NCI-H2196 (cell line): Measurements from ENCODE around the gene PPIF.

ENCODE experiments used
- DNase-seq: peaks from one replicate; lab custom pipeline; 2025; ENCODE audit not compliant: unreplicated experiment; lab: John Stamatoyannopoulos, UW

Gene PPIF

DNA sequence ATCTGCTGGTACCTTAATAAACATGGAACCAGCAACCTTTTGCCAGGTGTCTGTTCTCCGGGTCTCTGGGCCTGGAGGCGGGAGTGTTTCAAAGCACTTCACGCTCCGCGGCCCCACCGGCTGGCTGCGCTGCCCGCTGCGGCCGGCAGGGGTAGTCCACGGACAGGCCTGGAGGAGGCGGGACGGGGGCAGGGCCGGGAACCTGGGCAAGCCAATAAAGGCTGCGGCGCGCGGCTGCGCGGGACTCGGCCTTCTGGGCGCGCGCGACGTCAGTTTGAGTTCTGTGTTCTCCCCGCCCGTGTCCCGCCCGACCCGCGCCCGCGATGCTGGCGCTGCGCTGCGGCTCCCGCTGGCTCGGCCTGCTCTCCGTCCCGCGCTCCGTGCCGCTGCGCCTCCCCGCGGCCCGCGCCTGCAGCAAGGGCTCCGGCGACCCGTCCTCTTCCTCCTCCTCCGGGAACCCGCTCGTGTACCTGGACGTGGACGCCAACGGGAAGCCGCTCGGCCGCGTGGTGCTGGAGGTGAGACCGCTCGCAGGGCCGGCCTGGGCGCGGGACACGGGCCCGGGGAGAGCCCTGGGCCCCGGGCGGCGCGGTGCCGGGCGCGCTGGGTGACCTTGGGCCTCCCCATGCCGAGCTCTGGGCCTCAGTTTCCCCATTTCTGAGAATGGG is at the start of gene PPIF:
Gene PPIF (plus strand): TSS at position 244 of the 668 bp plus-strand sequence. CDS start 80 bp downstream, at position 324.
- DNase-seq: peak; percentile 85

DNA sequence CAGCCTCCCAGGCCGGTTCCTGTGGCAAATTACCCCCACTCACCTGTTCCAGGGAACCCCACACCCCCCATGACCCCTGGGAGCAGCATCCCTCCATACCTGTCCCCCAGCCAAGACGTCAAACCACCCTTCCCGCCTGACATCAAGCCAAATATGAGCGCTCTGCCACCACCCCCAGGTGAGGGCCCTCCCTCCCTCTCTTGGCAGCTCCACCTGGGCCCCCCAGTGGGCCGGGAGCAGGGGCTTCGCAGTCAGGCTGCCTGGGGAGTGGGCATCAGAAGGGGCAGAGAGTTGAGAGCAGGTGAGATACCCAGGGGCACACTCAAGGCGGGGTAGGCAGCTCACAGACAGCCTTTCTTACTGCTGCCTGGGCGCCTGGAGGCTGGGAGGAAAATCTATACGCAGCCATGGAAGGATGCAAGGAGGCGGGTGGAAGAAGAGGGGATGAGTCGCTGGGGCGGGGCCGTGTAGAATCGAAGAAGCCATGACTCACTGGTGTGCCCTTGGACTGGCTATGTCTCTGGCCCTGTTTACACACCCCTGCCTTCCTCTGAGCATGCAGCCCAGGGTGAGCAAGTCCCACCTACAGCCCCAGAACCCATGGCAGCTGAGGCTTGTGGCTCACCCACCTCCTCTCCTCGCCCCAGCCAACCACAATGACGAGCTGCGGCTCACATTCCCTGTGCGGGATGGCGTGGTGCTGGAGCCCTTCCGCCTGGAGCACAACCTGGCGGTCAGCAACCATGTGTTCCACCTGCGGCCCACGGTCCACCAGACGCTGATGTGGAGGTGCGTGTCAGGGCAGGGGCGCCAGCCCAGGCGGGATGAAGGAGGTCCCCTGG is 48.6 kb upstream of the PPIF start:
- peak; percentile 6 for DNase-seq

DNA sequence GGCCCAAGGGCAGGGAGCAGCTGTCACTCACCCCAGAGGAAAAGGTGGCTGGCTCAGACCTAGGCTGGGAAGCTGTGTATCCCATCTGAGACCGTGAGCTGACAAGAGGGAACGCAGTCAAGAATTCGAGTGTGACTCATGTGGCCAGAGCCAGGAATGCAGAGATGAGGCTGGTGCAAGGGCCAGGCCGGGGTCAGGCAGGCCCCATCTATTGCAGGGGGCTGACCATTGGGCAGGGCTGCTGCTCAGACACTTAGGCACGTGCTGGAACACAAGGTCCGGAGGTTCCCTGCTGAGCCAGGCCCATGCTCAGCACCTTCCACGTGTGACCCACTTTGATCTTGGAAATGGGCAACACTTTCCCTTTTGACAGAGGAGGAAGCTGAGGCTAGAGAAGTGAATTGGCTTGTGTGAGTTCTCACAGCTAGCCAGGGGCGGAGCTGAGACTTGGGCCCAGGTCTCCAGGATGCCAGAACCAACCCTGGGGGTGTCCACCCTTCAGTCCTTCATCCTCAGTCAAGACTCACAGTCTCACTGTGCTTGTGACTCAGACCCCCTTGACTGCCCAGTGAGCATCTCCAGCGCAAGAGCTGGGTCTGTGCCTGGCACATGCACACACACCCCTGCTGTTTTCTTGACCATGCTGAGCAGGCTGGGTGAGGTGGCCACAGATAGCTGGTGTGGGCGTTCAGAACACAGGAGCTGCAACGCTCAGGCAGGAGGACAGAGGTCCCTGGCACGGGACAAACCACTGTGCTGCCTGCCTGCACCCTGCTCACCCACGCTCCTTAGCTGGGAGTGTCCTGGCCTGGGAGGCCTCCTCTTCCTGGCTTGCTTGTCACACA is 47.6 kb upstream of the PPIF start:
- DNase-seq: no peak

DNA sequence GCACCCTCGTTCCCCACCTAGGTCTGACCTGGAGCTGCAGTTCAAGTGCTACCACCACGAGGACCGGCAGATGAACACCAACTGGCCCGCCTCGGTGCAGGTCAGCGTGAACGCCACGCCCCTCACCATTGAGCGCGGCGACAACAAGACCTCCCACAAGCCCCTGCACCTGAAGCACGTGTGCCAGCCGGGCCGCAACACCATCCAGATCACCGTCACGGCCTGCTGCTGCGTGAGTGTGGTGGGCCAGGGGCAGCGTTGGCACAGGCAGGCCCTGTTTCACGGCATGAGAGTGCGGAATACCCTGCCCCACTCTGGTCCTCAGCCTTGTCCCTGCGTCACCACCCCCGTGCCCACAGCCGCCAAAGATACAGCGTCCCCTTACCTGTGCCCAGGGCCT is 46.6 kb upstream of the PPIF start:
- DNase-seq: no peak

DNA sequence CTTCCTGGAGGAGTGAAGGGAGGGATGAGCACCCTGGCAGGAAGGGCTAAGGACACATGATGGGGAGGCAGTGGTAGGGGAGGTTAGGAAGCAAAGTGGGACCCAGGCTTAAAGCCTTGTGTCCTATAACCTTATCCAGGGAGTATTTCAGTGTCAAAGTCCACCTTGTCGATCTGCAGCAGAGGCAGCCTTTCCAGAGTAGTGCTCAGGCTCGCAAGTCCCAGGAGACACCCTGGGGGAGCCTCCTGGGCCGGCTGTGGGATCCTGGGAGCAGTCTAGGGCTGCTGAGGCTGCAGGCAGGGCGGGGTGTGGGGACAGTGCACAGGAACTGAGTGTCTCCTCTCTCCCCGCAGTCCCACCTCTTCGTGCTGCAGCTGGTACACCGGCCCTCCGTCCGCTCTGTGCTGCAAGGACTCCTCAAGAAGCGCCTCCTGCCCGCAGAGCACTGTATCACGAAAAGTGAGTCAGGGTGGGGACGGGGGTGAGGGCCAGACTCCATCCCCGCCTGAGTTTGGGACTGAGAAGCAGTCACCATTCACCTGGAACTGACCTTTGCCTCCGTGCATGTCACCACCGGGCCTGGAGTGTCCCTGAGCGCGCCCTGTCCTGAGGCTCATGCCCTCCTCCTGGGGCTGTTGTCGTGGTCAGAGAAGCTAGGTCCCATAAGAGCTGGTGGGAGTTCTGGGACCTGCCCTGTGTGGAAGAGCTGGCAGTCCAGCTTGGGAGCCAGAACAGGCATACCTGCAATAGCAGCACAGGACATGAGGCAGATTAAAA is 45.3 kb upstream of the PPIF start:
- DNase-seq: no peak

DNA sequence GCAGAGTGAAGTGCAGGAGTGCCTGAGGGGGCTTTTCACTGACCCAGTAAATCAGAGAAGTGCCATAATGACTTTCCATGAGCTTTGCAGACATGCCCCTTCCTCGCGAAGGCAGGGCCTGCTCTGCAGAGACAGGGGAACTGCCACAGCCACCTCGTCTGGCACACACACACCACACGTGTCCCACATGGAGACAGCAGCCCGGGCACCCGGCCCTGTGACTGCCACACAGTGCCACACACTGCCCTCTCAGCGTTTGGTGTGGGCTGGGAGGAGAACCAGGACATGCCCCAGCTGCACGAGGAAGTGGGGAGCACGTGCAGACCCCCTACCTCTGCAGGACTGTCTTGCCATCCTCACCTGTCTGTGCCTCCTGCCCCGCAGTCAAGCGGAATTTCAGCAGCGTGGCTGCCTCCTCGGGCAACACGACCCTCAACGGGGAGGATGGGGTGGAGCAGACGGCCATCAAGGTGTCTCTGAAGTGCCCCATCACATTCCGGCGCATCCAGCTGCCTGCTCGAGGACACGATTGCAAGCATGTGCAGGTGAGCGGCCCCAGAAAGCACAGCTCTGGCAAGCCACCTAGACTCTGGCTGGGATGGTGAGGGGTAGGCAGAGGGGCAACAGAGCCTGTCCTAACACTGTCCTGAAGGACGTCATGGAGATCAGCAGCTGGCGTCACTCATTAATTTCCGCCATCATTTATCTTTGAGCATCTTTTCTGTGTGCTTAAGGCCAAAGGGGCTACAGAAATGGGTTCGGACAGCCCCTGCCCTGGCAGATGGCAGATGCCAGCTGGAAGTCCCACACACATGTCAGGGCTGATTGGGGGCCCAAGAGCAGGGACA is 43.4 kb upstream of the PPIF start:
- DNase-seq: no peak

DNA sequence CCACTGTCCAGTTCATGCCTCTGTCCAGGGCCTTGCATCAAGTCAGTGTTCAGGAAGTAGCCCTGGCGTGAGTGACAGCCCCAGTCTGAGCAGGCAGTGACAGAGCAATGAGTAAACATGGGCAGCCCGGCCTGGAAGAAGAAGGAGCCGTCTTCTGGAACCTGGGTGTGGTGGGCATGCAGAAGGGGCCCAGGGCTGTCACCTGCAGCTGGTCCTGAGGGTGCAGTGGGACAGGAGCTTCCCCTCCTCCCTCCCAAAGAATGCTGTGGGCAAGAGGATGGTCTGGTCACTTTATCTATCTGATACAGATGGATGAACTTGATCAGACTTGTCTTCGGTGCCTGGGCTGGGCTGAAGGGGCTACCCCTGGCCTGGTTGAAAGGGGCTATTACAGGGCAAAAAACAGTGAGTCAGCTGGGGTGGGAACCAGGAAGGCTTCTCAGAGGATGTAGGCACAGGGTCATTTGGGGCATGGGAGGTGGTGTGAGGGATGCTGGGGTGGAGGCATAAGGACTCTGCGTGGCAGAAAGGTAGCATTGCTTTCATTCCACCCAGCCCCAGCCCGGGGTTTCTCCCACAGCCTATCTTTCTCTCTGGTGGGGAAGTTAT is 42.7 kb upstream of the PPIF start:
- DNase-seq: no peak

DNA sequence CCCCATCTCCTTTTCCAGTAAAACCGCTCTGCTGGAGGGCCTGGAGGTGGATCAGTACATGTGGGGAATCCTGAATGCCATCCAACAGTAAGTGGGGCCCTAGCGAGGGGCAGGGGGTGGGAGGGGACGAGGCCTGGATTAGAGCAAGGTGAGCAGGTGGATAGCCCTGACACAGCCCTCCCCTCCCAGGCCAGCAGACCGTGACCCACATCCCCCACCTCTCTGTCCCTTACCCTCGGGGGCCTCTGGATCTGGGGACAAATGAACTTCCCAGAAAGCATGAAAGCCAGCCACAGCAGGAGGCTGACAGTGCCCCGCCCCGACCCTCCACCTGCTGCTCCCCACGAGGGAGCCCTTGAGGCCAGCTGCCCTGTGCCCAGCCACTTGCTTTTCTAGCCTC is 41.8 kb upstream of the PPIF start:
- no peak for DNase-seq

DNA sequence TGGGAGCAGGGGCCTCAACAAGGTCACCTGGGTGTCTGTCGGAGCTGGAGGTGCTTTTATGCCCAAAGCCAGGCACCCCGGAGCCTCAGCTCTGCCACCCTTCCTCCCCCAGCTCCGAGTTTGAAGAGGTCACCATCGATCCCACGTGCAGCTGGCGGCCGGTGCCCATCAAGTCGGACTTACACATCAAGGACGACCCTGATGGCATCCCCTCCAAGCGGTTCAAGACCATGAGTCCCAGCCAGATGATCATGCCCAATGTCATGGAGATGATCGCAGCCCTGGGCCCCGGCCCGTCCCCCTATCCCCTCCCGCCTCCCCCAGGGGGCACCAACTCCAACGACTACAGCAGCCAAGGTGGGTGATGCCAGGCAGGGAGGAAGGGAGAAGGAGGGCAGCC is 41.3 kb upstream of the PPIF start:
- DNase-seq: no peak

DNA sequence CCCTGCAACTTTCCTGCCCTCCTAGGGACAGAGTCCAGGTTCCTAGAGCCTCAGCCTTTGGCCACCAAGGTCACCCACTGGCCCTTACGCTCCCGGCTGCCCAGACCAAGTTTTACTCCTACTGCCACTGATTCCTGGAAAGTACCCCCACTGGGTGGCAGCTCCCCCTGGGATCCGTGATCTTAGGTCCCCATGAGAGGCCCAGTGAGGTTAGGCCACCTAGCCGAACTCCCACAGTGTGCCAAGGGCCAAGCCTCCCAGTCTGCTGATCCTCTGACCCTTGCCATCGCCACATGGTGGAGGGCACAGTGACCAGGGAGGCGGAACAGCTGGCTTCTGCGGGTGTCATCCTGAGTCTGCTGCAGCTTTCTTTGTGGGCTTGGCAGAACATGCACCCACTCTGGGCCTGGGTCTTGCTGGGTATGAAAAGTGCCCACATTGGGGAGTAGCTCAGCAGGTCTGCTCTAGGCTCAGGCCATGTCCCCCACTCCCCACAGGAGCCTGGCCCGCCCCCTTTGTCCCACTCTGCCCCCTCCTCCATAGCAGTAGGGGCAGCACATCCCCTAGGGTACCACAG is 40.5 kb upstream of the PPIF start:
- no peak for DNase-seq

DNA sequence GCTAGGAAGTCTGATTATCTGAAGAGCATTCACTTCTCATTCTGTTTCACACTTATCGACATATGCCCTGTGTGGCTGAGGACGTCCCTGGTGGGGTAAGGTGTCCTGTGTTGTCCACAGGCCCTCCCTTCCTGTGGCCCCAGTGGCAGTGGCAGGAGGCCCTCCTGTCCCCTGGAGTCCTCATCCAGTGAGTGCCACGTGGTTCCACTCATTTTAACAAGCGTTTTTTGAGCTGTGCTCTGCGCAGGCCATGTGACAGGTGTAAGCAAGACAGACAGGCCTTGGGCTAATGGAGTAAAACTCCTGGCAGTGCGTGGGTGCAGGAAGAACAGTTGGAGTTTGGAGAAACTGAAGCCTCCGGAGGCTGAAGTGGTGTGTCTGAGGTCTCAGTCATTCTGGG is 39.3 kb upstream of the PPIF start:
- no peak for DNase-seq

DNA sequence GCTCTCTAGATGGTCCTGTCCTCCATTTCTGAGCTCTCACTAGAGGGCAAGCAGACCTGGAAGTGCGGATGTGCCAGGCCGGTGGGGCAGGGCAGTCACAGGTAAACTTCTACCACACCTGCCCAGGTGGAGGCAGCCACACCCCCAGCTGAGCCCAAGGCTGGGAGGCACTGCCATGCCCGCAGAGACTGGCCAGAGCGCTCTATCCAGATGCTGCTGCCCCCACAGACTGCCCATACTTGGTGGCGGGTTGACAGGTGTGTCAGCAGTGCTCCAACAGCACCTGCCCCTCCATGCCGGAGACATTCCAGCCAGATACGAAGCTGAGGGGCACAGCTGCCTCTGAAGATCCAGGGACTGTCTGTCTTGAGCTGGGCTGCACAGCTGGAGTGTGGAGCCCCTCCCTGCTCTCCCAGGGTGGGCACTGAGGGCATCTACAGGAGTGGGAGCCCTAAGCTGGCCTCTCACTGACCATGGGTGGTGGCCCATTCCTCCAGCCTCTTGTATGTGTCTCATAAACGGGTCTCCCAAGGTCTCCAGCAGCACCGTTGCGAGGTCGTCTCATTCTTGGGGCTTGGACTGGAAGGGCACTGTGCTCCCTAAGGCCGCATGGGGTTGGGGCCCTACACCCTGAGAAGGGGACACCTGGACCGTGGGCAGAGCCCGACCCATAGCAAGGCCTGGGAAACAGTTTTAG is 38.2 kb upstream of the PPIF start:
- DNase-seq: no peak

DNA sequence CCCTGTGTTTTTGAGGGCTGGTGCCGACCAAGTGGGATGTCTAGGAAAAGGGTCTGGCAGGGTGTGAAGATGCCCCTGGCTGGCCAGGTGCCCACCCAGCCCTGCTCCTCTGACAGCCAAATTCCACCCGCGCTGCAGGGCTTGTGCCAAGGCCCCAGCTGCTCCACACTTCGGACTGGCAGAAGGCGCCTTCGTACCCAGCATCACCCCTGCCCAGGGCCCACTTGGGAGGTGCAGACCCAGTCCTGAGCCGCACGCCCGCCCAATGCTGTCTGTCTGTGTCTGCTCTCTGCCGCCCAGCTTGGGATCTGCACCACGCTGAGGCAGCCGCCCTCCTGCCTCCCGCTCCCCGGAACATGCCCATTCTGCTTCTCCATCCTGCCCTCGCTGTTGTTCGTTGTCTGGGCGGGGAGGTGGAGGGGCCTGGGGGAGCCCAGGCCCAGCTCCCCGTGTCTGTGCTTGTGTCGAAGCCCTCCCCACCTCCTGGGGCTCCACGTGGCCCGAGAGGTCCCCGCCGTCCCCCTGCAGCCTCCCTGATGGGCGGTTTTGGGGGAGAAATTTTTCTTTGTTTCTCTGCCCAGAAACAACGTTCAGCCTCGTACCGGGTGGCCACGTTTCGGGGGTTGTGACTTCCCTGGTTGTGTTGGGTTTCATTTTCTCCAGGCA is 36.9 kb upstream of the PPIF start:
- no peak for DNase-seq

DNA sequence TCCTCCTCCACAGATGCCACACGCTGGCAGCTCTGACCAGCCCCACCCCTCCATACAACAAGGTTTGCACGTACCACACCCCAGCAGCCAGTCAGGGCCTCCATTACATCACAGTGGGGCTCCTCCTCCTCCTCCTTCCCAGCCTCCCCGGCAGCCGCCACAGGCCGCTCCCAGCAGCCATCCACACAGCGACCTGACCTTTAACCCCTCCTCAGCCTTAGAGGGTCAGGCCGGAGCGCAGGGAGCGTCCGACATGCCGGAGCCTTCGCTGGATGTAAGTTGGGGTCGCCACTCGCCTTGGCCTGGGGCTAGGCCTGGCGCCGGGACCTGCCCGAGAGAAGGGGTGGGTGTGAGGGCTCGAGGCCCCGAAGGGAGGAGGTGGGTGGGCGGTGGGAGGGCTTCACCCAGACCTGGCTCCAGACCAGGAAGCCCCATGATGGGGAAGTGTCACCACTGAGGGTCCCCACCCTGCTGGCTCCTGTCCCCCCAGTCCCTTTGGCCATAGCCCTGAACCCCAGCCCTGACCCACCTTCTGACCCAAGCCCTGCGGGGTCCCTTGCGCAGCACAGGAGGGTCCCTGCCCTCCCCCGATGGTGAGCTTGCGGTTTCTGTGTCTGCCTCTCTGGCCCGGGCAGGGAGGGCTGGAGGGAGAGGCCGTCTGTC is 36.2 kb upstream of the PPIF start:
- no peak for DNase-seq

DNA sequence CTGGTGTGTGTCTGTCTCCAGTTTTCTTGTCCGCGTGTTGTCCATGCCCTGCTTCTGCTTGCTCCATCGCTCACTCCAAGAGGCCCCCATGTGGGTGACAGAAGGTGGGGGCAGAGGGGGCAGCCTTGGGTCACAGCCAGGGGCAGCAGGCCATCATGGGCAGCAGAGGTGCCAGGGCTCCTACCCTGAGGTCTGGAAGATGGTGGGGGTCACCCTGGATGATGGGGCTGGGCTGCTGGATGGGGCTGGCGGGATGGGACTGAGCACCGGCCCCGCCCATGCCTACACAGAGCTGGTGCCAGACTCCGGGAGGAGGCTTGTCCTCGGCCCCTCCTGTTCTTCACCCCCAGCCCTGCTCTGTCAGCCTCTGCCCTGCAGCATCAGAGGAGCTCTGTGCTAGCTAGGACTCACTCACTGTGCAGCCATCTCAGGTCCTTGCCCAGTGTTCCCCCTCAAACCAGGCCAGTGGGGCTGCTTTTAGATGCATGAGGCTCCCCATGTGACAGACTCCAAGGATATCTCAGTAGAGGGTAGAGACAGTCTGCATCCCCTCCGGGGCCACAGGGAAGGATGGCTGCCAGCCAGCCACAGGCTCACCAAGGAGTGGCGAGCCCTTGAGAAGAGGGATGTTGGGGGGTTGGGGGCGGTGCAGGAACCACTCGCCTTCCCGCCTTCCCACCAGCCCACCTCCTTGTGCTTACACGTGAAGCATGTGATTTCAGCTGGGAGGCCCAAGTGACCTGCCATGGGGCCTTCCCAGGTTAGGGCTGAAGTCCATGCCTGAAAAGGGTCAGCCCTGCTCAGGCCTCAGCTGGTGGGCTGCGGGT is 35.5 kb upstream of the PPIF start:
- DNase-seq: no peak

DNA sequence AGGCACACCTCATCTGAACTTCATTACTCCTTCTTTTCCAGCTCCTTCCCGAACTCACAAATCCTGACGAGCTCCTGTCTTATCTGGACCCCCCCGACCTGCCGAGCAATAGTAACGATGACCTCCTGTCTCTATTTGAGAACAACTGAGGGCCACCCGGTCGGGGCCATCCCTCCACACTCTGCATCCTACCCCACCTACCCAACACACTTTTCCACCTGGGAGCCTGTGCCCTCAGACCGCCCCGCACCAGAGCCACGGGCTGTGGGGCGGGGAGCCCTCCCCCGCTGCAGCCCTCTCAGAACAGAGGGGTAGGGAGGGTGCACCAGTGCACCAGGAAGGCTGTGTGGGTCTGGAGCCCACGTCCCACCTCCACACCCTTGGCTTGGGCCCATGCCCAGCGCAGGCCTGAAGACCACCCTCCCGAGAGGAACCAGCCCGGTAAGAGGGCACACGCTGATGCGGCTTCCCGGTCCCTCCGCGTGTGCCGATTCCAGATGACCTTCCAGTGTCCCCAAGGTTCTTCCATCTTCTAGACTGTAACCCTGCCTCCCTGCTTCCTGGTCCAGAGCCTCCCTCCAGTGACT is 34.6 kb upstream of the PPIF start:
- DNase-seq: no peak
